Kidney epithelial cell (primary cell): ENCODE results near the gene NEDD9. TPM values are rescaled to one million over a fixed set of nuclear protein-coding genes. Genes with fewer than 3 reads are reported as not detected.

Experiments used
- DNase-seq: peaks from one replicate; pipeline ENCODE4 v3.0.0-alpha.2; 2010; ENCODE audit warnings: low read depth
- H3K27me3 ChIP-seq: 2 replicates; pipeline ENCODE4 v1.6.0; 2011; ENCODE audit warnings: low read length; ENCODE audit not compliant: control insufficient read depth, insufficient read depth
- H3K36me3 ChIP-seq: 2 replicates; pipeline ENCODE4 v1.5.1; 2011; ENCODE audit warnings: low read length; ENCODE audit not compliant: control insufficient read depth, insufficient read depth
- H3K4me3 ChIP-seq: 2 replicates; pipeline ENCODE4 v1.5.1; 2011; ENCODE audit warnings: low read depth, mild to moderate bottlenecking, control low read depth, low read length
- total RNA-seq: library from RNA; depleted of rRNA; stranded (reverse); fragments of >200 nt; gene quantifications from 2 replicates; pipeline ENCODE4 v1.2.3, GENCODE V29; 2015
- TF ChIP-seq, protein P1 (sequence below): IDR thresholded peaks from 2 replicates; pipeline ENCODE4 v1.5.1; 2011; ENCODE audit warnings: mild to moderate bottlenecking, moderate library complexity, low read length, control low read depth, inconsistent platforms; ENCODE audit not compliant: insufficient read depth, poor library complexity, severe bottlenecking

NEDD9 gene
- total RNA-seq, 1 donor from 2014 or later, result 48.3 TPM

- H3K36me3 ChIP-seq, result peaks cover 1% of the 10 kb centered on the region
- H3K4me3 ChIP-seq, result no peak overlapping the region
- TF ChIP-seq, protein P1, sequence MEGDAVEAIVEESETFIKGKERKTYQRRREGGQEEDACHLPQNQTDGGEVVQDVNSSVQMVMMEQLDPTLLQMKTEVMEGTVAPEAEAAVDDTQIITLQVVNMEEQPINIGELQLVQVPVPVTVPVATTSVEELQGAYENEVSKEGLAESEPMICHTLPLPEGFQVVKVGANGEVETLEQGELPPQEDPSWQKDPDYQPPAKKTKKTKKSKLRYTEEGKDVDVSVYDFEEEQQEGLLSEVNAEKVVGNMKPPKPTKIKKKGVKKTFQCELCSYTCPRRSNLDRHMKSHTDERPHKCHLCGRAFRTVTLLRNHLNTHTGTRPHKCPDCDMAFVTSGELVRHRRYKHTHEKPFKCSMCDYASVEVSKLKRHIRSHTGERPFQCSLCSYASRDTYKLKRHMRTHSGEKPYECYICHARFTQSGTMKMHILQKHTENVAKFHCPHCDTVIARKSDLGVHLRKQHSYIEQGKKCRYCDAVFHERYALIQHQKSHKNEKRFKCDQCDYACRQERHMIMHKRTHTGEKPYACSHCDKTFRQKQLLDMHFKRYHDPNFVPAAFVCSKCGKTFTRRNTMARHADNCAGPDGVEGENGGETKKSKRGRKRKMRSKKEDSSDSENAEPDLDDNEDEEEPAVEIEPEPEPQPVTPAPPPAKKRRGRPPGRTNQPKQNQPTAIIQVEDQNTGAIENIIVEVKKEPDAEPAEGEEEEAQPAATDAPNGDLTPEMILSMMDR, result no peak
- no peaks in the 10 kb centered on the region for H3K27me3 ChIP-seq
- no peak for DNase-seq
Measured at GRCh38 chr6:11221623-11222384, 10.7 kb downstream of the NEDD9 start.

DNA sequence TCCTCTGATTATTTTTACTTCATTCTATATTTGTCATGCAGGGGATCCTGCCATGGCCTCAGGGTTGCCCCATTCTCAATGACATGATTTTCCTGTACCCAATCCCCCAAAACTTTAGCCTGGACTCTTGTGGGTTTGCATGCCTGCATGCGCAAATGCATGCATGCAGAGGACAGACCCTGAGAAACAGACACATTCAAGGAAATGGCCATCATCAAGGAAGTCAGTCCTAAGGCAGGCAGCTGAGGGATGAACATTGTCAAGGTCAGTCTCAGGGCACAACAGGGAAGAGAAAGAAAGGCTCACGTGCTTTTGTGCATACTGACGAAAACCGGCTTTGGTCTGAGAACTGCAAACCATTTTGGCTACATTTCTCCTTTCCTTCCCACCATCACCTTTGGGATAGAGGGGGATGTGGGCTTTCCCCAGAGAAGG, 13.1 kb downstream of the NEDD9 start:
- Histone ChIP-seq H3K36me3 (peaks cover 1% of the 10 kb centered on the region), H3K27me3 (no peaks in the 10 kb centered on the region), H3K4me3 (no peak overlapping the region)
- TF ChIP-seq, protein P1, result no peak
- no peak for DNase-seq

DNA sequence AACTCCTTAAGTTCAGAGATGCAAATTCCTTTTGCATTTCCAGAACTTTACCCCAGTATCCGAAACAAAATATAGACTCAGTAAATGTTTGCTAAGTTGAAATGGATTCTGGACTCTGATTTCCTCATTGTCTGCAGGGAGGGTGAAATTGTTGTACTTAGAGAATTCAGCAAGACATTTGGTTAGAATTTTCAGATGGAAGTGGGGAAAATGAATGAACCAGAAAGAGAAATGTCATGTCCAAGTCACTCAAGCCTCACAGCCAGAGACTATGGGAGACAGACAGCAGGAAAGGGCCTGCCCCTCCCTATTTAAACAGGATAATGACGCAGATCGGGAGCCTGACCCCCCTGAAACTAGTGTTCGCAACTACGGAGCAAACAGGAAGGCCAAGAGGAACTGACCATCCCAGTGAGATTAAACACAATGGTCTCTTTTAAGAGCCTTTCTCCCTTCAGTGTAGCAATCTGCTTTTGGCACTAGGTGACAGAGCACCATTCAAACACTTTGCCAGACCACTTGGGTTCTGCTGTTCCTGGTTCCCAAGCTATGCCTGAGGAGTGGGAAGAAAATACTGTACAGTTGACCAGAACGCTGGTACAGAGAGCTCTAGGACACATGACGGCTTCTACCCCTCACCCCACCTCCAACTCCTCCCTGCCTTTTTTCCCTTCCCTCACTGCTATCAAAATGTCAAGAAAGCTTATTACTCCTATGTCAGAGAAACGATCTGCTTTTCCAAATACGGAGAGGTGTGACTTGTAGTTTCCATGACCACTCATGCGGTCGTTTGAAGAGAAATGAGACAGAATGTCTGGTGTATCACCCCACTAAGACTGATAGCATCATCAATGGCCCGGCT, 13.7 kb downstream of the NEDD9 start:
- DNase-seq, result no peak
- TF ChIP-seq, protein P1, result no peak
- Histone ChIP-seq H3K36me3 (no peaks in the 10 kb centered on the region), H3K4me3 (no peak overlapping the region), H3K27me3 (no peaks in the 10 kb centered on the region)

DNA sequence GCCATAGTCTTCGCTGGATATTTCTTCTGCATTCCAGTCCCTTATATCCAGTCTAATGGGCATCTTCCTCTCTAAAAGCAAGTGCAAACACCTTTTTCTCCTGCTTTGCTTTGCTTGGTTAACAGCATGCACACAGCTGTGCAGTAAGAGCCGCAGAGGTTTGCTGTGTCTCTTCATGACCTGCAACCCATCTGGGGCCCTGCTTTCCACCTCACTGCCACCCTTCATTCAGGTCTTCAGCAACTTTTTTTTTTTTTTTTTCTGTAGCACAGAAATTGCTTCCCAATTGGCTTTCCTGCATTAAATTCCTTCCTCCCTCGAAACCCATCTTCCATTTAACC, 14.4 kb downstream of the NEDD9 start:
- TF ChIP-seq, protein P1, result no peak
- H3K36me3 ChIP-seq, result no peaks in the 10 kb centered on the region
- H3K27me3 ChIP-seq, result no peaks in the 10 kb centered on the region
- H3K4me3 ChIP-seq, result no peak overlapping the region
- no peak for DNase-seq

DNA sequence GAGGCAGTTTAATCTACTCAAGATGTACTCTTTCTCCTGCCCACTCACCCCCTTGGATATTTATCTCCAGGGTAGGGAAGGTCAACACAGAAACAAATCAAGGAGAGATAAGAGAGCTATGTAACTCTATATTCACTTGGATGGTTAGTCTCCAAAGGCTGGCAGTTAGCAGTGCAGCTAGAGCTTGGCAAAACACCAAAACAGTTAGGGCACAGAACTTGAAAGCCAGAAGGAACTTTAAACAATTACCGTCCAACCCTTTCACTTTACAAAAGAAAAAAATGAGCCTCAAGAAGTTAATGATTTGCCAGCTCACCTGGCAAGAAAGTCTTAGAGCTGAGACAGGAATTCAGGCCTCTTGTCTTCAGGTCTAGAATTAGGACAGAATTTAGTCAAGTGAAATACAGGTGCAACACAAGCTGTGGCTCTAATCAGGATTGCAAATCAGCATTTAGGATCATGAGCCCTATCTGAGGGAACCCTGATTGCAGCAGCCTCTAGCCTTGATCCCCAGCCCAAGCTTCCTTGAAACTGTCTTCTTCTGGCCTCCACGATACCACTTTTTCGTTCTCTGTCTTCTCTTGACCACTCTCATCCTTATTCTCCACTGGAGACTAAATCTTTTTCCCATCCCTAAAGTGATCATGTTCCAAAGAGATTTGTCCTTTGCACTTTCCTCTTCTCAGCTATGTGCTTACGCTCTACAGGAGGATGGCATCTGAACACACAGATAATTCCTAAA, 14.9 kb downstream of the NEDD9 start:
- DNase-seq, result no peak
- TF ChIP-seq, protein P1, result no peak
- no peaks in the 10 kb centered on the region for H3K27me3 ChIP-seq
- no peak overlapping the region for H3K4me3 ChIP-seq
- no peaks in the 10 kb centered on the region for H3K36me3 ChIP-seq
